ENCODE data around the gene TTC33. TPM values are rescaled to one million over a fixed set of nuclear protein-coding genes. Genes with fewer than 3 reads are reported as not detected.

TTC33 gene
- total RNA-seq, 4 donors from 2014 or later, result 18.8 to 123 (median 39.7) TPM

- Histone ChIP-seq H3K27me3 (no peaks in the 10 kb centered on the region), H3K4me1 (peaks cover 0 to 13% of the 10 kb centered on the region in 2 donors), H3K27ac (no peak overlapping the region), H3K4me3 (no peak overlapping the region), H3K36me3 (no peaks in the 10 kb centered on the region), H3K9me3 (no peaks in the 10 kb centered on the region)
- DNase-seq, result no peak
- no peak for TF ChIP-seq POLR2A (IDR thresholded peaks at IDR 0.05)
- TF ChIP-seq, protein P1, sequence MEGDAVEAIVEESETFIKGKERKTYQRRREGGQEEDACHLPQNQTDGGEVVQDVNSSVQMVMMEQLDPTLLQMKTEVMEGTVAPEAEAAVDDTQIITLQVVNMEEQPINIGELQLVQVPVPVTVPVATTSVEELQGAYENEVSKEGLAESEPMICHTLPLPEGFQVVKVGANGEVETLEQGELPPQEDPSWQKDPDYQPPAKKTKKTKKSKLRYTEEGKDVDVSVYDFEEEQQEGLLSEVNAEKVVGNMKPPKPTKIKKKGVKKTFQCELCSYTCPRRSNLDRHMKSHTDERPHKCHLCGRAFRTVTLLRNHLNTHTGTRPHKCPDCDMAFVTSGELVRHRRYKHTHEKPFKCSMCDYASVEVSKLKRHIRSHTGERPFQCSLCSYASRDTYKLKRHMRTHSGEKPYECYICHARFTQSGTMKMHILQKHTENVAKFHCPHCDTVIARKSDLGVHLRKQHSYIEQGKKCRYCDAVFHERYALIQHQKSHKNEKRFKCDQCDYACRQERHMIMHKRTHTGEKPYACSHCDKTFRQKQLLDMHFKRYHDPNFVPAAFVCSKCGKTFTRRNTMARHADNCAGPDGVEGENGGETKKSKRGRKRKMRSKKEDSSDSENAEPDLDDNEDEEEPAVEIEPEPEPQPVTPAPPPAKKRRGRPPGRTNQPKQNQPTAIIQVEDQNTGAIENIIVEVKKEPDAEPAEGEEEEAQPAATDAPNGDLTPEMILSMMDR (IDR thresholded peaks at IDR 0.05), result no peak
- intact Hi-C loops (cut with DNase I; ENCODE audit: low total_unique reads), result no loop called here
Observed at GRCh38 chr5:40746703-40747102, 9.1 kb downstream of the TTC33 start.

DNA sequence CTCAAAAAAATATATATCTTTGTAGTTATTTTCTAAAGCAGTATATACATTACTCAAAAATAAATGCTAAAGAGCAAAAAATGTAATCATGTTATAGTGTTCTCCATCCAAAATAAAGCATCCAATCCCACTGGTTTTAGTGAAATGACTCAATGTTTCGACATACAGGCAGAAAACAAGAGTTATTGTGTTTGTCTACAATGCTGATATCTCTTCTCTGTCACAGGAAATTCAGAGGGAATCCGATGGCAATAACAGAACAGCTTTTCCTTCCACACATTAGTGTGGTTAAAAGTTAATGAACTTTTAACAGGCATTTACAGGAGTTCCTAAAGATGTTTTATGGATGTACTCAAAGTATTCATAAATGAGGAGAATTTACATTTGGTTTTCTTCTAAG, 12.0 kb downstream of the TTC33 start:
- no peak for TF ChIP-seq POLR2A (IDR thresholded peaks at IDR 0.05)
- TF ChIP-seq, protein P1 (IDR thresholded peaks at IDR 0.05), result no peak
- Histone ChIP-seq H3K4me1 (peaks cover 0 to 13% of the 10 kb centered on the region in 2 donors), H3K27me3 (no peaks in the 10 kb centered on the region), H3K36me3 (no peaks in the 10 kb centered on the region), H3K9me3 (no peaks in the 10 kb centered on the region), H3K4me3 (no peak overlapping the region), H3K27ac (no peak overlapping the region)
- DNase-seq, result no peak
- intact Hi-C loops (cut with DNase I; ENCODE audit: low total_unique reads), result no loop called here

- TF ChIP-seq, protein P1 (IDR thresholded peaks at IDR 0.05), result no peak
- no peak for TF ChIP-seq POLR2A (IDR thresholded peaks at IDR 0.05)
- Histone ChIP-seq H3K27me3 (no peaks in the 10 kb centered on the region), H3K36me3 (no peaks in the 10 kb centered on the region), H3K4me3 (no peak overlapping the region), H3K4me1 (peaks cover 0 to 3% of the 10 kb centered on the region in 2 donors), H3K27ac (no peak overlapping the region), H3K9me3 (no peaks in the 10 kb centered on the region)
- no peak for DNase-seq
- intact Hi-C loops (cut with DNase I; ENCODE audit: low total_unique reads), result no loop called here
Observed at GRCh38 chr5:40738502-40738901, 17.3 kb downstream of the TTC33 start.

- H3K36me3 ChIP-seq, result no peaks in the 10 kb centered on the region
- H3K27me3 ChIP-seq, result no peaks in the 10 kb centered on the region
- no peak for TF ChIP-seq POLR2A (IDR thresholded peaks at IDR 0.05)
- TF ChIP-seq, protein P1 (IDR thresholded peaks at IDR 0.05), result peak; percentile 47 to 62 (median 56)
- DNase-seq, result no peak
- H3K4me1 ChIP-seq, result peaks cover 0 to 3% of the 10 kb centered on the region in 2 donors
- H3K27ac ChIP-seq, result no peak overlapping the region
- intact Hi-C loops (cut with DNase I; ENCODE audit: low total_unique reads), result no loop called here
- H3K4me3 ChIP-seq, result no peak overlapping the region
- no peaks in the 10 kb centered on the region for H3K9me3 ChIP-seq
Observed at GRCh38 chr5:40736103-40736875, 19.5 kb downstream of the TTC33 start.

DNA sequence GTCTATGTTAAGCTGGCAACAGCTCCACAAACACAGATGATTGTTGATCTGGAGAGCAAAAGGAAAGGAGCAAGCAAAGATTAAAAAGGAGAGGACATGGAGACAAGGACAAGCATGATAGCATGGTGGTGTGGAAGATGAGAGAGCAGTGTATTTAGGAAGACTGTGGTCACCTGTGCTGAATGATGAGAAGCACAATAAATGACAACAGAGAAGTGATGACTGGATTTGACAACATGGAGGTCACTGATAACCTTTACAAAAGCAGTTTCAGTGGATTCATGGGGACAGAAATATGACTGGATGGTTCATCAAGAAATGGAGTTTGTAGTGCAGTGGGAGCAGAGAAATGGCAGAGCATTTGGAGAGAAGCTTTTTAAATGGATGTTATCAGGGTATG, 20.2 kb downstream of the TTC33 start:
- intact Hi-C loops (cut with DNase I; ENCODE audit: low total_unique reads), result no loop called here
- H3K4me1 ChIP-seq, result peaks cover 0 to 3% of the 10 kb centered on the region in 2 donors
- no peak overlapping the region for H3K4me3 ChIP-seq
- no peaks in the 10 kb centered on the region for H3K27me3 ChIP-seq
- no peaks in the 10 kb centered on the region for H3K36me3 ChIP-seq
- DNase-seq, result no peak
- no peaks in the 10 kb centered on the region for H3K9me3 ChIP-seq
- TF ChIP-seq, protein P1 (IDR thresholded peaks at IDR 0.05), result no peak
- no peak for TF ChIP-seq POLR2A (IDR thresholded peaks at IDR 0.05)
- H3K27ac ChIP-seq, result no peak overlapping the region
